ENCODE results near the gene LAMA4.

LAMA4 gene

GRCh38 chr6:112287577-112288225, 33.3 kb upstream of the LAMA4 start:
- Histone ChIP-seq H3K4me3 (ENCODE audit: low read depth, low read length) (no peak overlapping the region), H3K36me3 (ENCODE audit: control insufficient read depth, insufficient read depth, low read length) (no peaks in the 10 kb centered on the region), H3K27ac (ENCODE audit: low read depth, low read length) (no peak overlapping the region), H3K27me3 (ENCODE audit: control insufficient read depth, insufficient read depth, low read length) (no peaks in the 10 kb centered on the region), H3K9me3 (ENCODE audit: control insufficient read depth, insufficient read depth, low read depth, low read length) (no peaks in the 10 kb centered on the region), H3K4me1 (ENCODE audit: control insufficient read depth, insufficient read depth, low read length) (0 out of 2 replicates have a peak, but pooled peaks cover 3% of the 10 kb centered on the region), H3K9ac (ENCODE audit: low read length) (no peak overlapping the region)

GRCh38 chr6:112286500-112287144, 32.3 kb upstream of the LAMA4 start:
- no peak overlapping the region for H3K4me3 ChIP-seq (ENCODE audit: low read depth, low read length)
- no peaks in the 10 kb centered on the region for H3K27me3 ChIP-seq (ENCODE audit: control insufficient read depth, insufficient read depth, low read length)
- no peak overlapping the region for H3K27ac ChIP-seq (ENCODE audit: low read depth, low read length)
- peaks cover 8% of the 10 kb centered on the region for H3K4me1 ChIP-seq (ENCODE audit: control insufficient read depth, insufficient read depth, low read length)
- no peaks in the 10 kb centered on the region for H3K9me3 ChIP-seq (ENCODE audit: control insufficient read depth, insufficient read depth, low read depth, low read length)
- no peaks in the 10 kb centered on the region for H3K36me3 ChIP-seq (ENCODE audit: control insufficient read depth, insufficient read depth, low read length)
- H3K9ac ChIP-seq (ENCODE audit: low read length) = no peak overlapping the region

GRCh38 chr6:112286010-112286409, 31.6 kb upstream of the LAMA4 start:
- no peaks in the 10 kb centered on the region for H3K9me3 ChIP-seq (ENCODE audit: control insufficient read depth, insufficient read depth, low read depth, low read length)
- no peak overlapping the region for H3K9ac ChIP-seq (ENCODE audit: low read length)
- no peak overlapping the region for H3K27ac ChIP-seq (ENCODE audit: low read depth, low read length)
- H3K27me3 ChIP-seq (ENCODE audit: control insufficient read depth, insufficient read depth, low read length) = no peaks in the 10 kb centered on the region
- no peaks in the 10 kb centered on the region for H3K36me3 ChIP-seq (ENCODE audit: control insufficient read depth, insufficient read depth, low read length)
- H3K4me1 ChIP-seq (ENCODE audit: control insufficient read depth, insufficient read depth, low read length) = peaks cover 8% of the 10 kb centered on the region
- no peak overlapping the region for H3K4me3 ChIP-seq (ENCODE audit: low read depth, low read length)

- H3K9me3 ChIP-seq (ENCODE audit: control insufficient read depth, insufficient read depth, low read depth, low read length) = no peaks in the 10 kb centered on the region
- no peak overlapping the region for H3K4me3 ChIP-seq (ENCODE audit: low read depth, low read length)
- no peaks in the 10 kb centered on the region for H3K36me3 ChIP-seq (ENCODE audit: control insufficient read depth, insufficient read depth, low read length)
- H3K27ac ChIP-seq (ENCODE audit: low read depth, low read length) = no peak overlapping the region
- peaks cover 8% of the 10 kb centered on the region for H3K4me1 ChIP-seq (ENCODE audit: control insufficient read depth, insufficient read depth, low read length)
- H3K27me3 ChIP-seq (ENCODE audit: control insufficient read depth, insufficient read depth, low read length) = no peaks in the 10 kb centered on the region
- H3K9ac ChIP-seq (ENCODE audit: low read length) = no peak overlapping the region
These were observed 30.2 kb upstream of the LAMA4 start for GRCh38 chr6:112284603-112285002.

GRCh38 chr6:112283621-112284020, 29.3 kb upstream of the LAMA4 start:
- Histone ChIP-seq H3K36me3 (ENCODE audit: control insufficient read depth, insufficient read depth, low read length) (no peaks in the 10 kb centered on the region), H3K27ac (ENCODE audit: low read depth, low read length) (no peak overlapping the region), H3K9ac (ENCODE audit: low read length) (no peak overlapping the region), H3K27me3 (ENCODE audit: control insufficient read depth, insufficient read depth, low read length) (no peaks in the 10 kb centered on the region), H3K4me1 (ENCODE audit: control insufficient read depth, insufficient read depth, low read length) (peaks cover 4% of the 10 kb centered on the region), H3K9me3 (ENCODE audit: control insufficient read depth, insufficient read depth, low read depth, low read length) (no peaks in the 10 kb centered on the region), H3K4me3 (ENCODE audit: low read depth, low read length) (no peak overlapping the region)

- Histone ChIP-seq H3K9me3 (ENCODE audit: control insufficient read depth, insufficient read depth, low read depth, low read length) (no peaks in the 10 kb centered on the region), H3K4me1 (ENCODE audit: control insufficient read depth, insufficient read depth, low read length) (peaks cover 4% of the 10 kb centered on the region), H3K27me3 (ENCODE audit: control insufficient read depth, insufficient read depth, low read length) (no peaks in the 10 kb centered on the region), H3K27ac (ENCODE audit: low read depth, low read length) (no peak overlapping the region), H3K36me3 (ENCODE audit: control insufficient read depth, insufficient read depth, low read length) (no peaks in the 10 kb centered on the region), H3K9ac (ENCODE audit: low read length) (no peak overlapping the region), H3K4me3 (ENCODE audit: low read depth, low read length) (no peak overlapping the region)
These were observed 27.7 kb upstream of the LAMA4 start for GRCh38 chr6:112281821-112282615.

- Histone ChIP-seq H3K27ac (ENCODE audit: low read depth, low read length) (no peak overlapping the region), H3K4me3 (ENCODE audit: low read depth, low read length) (no peak overlapping the region), H3K9ac (ENCODE audit: low read length) (no peak overlapping the region), H3K9me3 (ENCODE audit: control insufficient read depth, insufficient read depth, low read depth, low read length) (no peaks in the 10 kb centered on the region), H3K4me1 (ENCODE audit: control insufficient read depth, insufficient read depth, low read length) (peaks cover 4% of the 10 kb centered on the region), H3K27me3 (ENCODE audit: control insufficient read depth, insufficient read depth, low read length) (no peaks in the 10 kb centered on the region), H3K36me3 (ENCODE audit: control insufficient read depth, insufficient read depth, low read length) (no peaks in the 10 kb centered on the region)
These were observed 24.9 kb upstream of the LAMA4 start for GRCh38 chr6:112279031-112279935.

- no peaks in the 10 kb centered on the region for H3K36me3 ChIP-seq (ENCODE audit: control insufficient read depth, insufficient read depth, low read length)
- no peaks in the 10 kb centered on the region for H3K9me3 ChIP-seq (ENCODE audit: control insufficient read depth, insufficient read depth, low read depth, low read length)
- no peak overlapping the region for H3K9ac ChIP-seq (ENCODE audit: low read length)
- no peak overlapping the region for H3K4me3 ChIP-seq (ENCODE audit: low read depth, low read length)
- H3K27me3 ChIP-seq (ENCODE audit: control insufficient read depth, insufficient read depth, low read length) = no peaks in the 10 kb centered on the region
- H3K27ac ChIP-seq (ENCODE audit: low read depth, low read length) = no peak overlapping the region
- H3K4me1 ChIP-seq (ENCODE audit: control insufficient read depth, insufficient read depth, low read length) = no peaks in the 10 kb centered on the region; the same call in 1 of the 2 replicates
These were observed 21.0 kb upstream of the LAMA4 start for GRCh38 chr6:112275365-112275764.

- no peak overlapping the region for H3K27ac ChIP-seq (ENCODE audit: low read depth, low read length)
- no peaks in the 10 kb centered on the region for H3K36me3 ChIP-seq (ENCODE audit: control insufficient read depth, insufficient read depth, low read length)
- no peaks in the 10 kb centered on the region; the same call in 1 of the 2 replicates for H3K4me1 ChIP-seq (ENCODE audit: control insufficient read depth, insufficient read depth, low read length)
- no peak overlapping the region for H3K4me3 ChIP-seq (ENCODE audit: low read depth, low read length)
- H3K9ac ChIP-seq (ENCODE audit: low read length) = no peak overlapping the region
- no peaks in the 10 kb centered on the region for H3K9me3 ChIP-seq (ENCODE audit: control insufficient read depth, insufficient read depth, low read depth, low read length)
- H3K27me3 ChIP-seq (ENCODE audit: control insufficient read depth, insufficient read depth, low read length) = no peaks in the 10 kb centered on the region
These were observed 20.4 kb upstream of the LAMA4 start for GRCh38 chr6:112274774-112275173.

GRCh38 chr6:112272799-112273198, 18.4 kb upstream of the LAMA4 start:
- Histone ChIP-seq H3K9me3 (ENCODE audit: control insufficient read depth, insufficient read depth, low read depth, low read length) (no peaks in the 10 kb centered on the region), H3K27ac (ENCODE audit: low read depth, low read length) (no peak overlapping the region), H3K9ac (ENCODE audit: low read length) (no peak overlapping the region), H3K4me1 (ENCODE audit: control insufficient read depth, insufficient read depth, low read length) (no peaks in the 10 kb centered on the region; the same call in 1 of the 2 replicates), H3K36me3 (ENCODE audit: control insufficient read depth, insufficient read depth, low read length) (no peaks in the 10 kb centered on the region), H3K27me3 (ENCODE audit: control insufficient read depth, insufficient read depth, low read length) (no peaks in the 10 kb centered on the region), H3K4me3 (ENCODE audit: low read depth, low read length) (no peak overlapping the region)
